GF-D8 (cell line): Measurements from ENCODE around the gene DNAJB2.
A peak's percentile ranks its signal among the peaks of the same experiment; 100 is the strongest.
"Not testable (repeated sequence)": the region's sequence is repeated elsewhere in the genome, so short reads cannot be mapped to it uniquely, and the experiment has no call there.

ENCODE experiments used
- DNase-seq: peaks from one replicate; lab custom pipeline; 2025; lab: John Stamatoyannopoulos, UW

DNAJB2 gene

GRCh38 chr2:219285373-219285735 lies 6.2 kb downstream of the DNAJB2 start:
- no peak for DNase-seq

GRCh38 chr2:219285894-219286425 lies 6.8 kb downstream of the DNAJB2 start:
- DNase-seq = no peak

- no peak for DNase-seq
Observed at GRCh38 chr2:219286436-219287115, 7.4 kb downstream of the DNAJB2 start.

GRCh38 chr2:219287116-219287440 lies 7.9 kb downstream of the DNAJB2 start:
- DNase-seq = not testable (repeated sequence)

GRCh38 chr2:219287580-219288265 lies 8.6 kb downstream of the DNAJB2 start:
- DNase-seq = no peak

- DNase-seq = no peak
Observed at GRCh38 chr2:219289195-219289536, 10.0 kb downstream of the DNAJB2 start.

- DNase-seq = no peak
Observed at GRCh38 chr2:219289537-219290361, 10.6 kb downstream of the DNAJB2 start.

GRCh38 chr2:219290381-219291171 lies 11.4 kb downstream of the DNAJB2 start:
- no peak for DNase-seq

- DNase-seq = no peak
Observed at GRCh38 chr2:219291394-219291793, 12.2 kb downstream of the DNAJB2 start.

GRCh38 chr2:219291910-219292490 lies 12.8 kb downstream of the DNAJB2 start:
- DNase-seq = no peak

- DNase-seq = no peak
Observed at GRCh38 chr2:219292616-219293015, 13.4 kb downstream of the DNAJB2 start.

GRCh38 chr2:219293736-219294231 lies 14.6 kb downstream of the DNAJB2 start:
- no peak for DNase-seq

- peak; percentile 21 for DNase-seq
Observed at GRCh38 chr2:219294356-219295351, 15.5 kb downstream of the DNAJB2 start.

- DNase-seq = no peak
Observed at GRCh38 chr2:219296142-219296541, 17.0 kb downstream of the DNAJB2 start.

- DNase-seq = no peak
Observed at GRCh38 chr2:219296631-219297391, 17.6 kb downstream of the DNAJB2 start.

GRCh38 chr2:219297766-219298456 lies 18.7 kb downstream of the DNAJB2 start:
- DNase-seq = no peak

GRCh38 chr2:219298759-219299371 lies 19.7 kb downstream of the DNAJB2 start:
- DNase-seq = peak; percentile 26

- DNase-seq = no peak
Observed at GRCh38 chr2:219299372-219299760, 20.2 kb downstream of the DNAJB2 start.
